HFFc6 (cell line): ENCODE measurements around the gene UBQLN4. TPM values are rescaled to one million over a fixed set of nuclear protein-coding genes. Genes with fewer than 3 reads are reported as not detected.

Experiments
- DNase-seq: peaks from one replicate; pipeline ENCODE4 v3.0.0-alpha.2; 2018
- H3K27ac Mint-ChIP-seq: 2 replicates; pipeline ENCODE4 v1.8.0; 2020; ENCODE audit warnings: mild to moderate bottlenecking, mixed read lengths
- H3K27me3 Mint-ChIP-seq: 2 replicates; pipeline ENCODE4 v1.8.0; 2021; ENCODE audit warnings: mild to moderate bottlenecking, moderate library complexity, mixed read lengths; ENCODE audit not compliant: insufficient read depth
- H3K36me3 Mint-ChIP-seq: 2 replicates; pipeline ENCODE4 v1.8.0; 2021; ENCODE audit warnings: low read depth, mixed read lengths
- H3K4me1 Mint-ChIP-seq: 2 replicates; pipeline ENCODE4 v1.8.0; 2020; ENCODE audit warnings: low read depth, mixed read lengths
- H3K4me3 Mint-ChIP-seq: 2 replicates; pipeline ENCODE4 v1.8.0; 2020; ENCODE audit warnings: mild to moderate bottlenecking, moderate library complexity, mixed read lengths
- H3K9me3 Mint-ChIP-seq: 2 replicates; pipeline ENCODE4 v1.8.0; 2020; ENCODE audit warnings: mild to moderate bottlenecking, mixed read lengths
- total RNA-seq, 6 experiments: library from RNA; stranded (reverse); fragmentation: NEBNext Ultra II Directional; extraction: Animal tissue kit (Norgen Biotek cat#: 25700); gene quantifications; 2 replicates in 1 of 6; 3 replicates in 5 of 6; pipeline ENCODE4 v1.2.3, GENCODE V29; 2021
- TF ChIP-seq, protein P1 (sequence below): fragments of 200-600 bp; sonication (generic); IDR thresholded peaks from 2 replicates; pipeline ENCODE4 v1.5.0; 2021; ENCODE audit warnings: antibody characterized with exemption, mild to moderate bottlenecking

UBQLN4 gene
- total RNA-seq, 6 experiments from 2014 or later = 31.6 to 36.0 (median 32.9) TPM

- no peaks in the 10 kb centered on the region for H3K9me3 Mint-ChIP-seq
- H3K4me1 Mint-ChIP-seq = peaks cover 38% of the 10 kb centered on the region
- TF ChIP-seq, protein P1, sequence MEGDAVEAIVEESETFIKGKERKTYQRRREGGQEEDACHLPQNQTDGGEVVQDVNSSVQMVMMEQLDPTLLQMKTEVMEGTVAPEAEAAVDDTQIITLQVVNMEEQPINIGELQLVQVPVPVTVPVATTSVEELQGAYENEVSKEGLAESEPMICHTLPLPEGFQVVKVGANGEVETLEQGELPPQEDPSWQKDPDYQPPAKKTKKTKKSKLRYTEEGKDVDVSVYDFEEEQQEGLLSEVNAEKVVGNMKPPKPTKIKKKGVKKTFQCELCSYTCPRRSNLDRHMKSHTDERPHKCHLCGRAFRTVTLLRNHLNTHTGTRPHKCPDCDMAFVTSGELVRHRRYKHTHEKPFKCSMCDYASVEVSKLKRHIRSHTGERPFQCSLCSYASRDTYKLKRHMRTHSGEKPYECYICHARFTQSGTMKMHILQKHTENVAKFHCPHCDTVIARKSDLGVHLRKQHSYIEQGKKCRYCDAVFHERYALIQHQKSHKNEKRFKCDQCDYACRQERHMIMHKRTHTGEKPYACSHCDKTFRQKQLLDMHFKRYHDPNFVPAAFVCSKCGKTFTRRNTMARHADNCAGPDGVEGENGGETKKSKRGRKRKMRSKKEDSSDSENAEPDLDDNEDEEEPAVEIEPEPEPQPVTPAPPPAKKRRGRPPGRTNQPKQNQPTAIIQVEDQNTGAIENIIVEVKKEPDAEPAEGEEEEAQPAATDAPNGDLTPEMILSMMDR = 0 out of 2 replicates have a peak, but pooled peaks have one; percentile 10
- H3K36me3 Mint-ChIP-seq = no peaks in the 10 kb centered on the region
- H3K4me3 Mint-ChIP-seq = peak within 1 kb of the TSS; percentile 93
- H3K27me3 Mint-ChIP-seq = peaks cover 2% of the 10 kb centered on the region
- H3K27ac Mint-ChIP-seq = peak within 1 kb of the TSS; percentile 56
- peak; percentile 50 for DNase-seq
Measured at GRCh38 chr1:156082309-156083091, 28.9 kb upstream of the UBQLN4 start, which contains the start of gene MEX3A. Gene MEX3A (minus strand): TSS chr1:156082465. CDS start chr1:156081998, 467 bp downstream.

DNA sequence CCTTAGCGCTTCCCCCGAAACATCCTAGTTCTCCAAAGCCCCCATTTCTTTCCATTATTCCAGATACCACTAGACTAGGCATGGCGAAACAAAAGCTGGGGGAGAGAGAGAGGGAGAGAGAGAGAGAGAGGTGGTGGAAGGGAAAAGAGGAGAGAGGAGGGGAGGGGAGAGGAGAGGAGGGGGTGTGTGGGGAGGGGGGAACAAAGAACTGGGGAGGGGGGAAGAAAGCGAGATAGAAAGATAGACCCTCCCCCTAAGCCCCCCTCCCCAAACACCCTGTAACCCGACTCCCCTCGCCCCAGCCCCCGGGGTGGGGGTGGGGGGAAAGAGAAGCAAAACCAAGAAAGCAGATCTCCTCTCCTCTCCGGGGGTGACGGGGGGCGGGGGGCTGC lies 28.3 kb upstream of the UBQLN4 start:
- TF ChIP-seq, protein P1 = no peak
- peaks cover 2% of the 10 kb centered on the region for H3K27me3 Mint-ChIP-seq
- H3K4me1 Mint-ChIP-seq = peaks cover 33% of the 10 kb centered on the region
- H3K9me3 Mint-ChIP-seq = no peaks in the 10 kb centered on the region
- H3K27ac Mint-ChIP-seq = no peak overlapping the region
- H3K36me3 Mint-ChIP-seq = no peaks in the 10 kb centered on the region
- DNase-seq = no peak
- peak overlapping the region; percentile 93 for H3K4me3 Mint-ChIP-seq

DNA sequence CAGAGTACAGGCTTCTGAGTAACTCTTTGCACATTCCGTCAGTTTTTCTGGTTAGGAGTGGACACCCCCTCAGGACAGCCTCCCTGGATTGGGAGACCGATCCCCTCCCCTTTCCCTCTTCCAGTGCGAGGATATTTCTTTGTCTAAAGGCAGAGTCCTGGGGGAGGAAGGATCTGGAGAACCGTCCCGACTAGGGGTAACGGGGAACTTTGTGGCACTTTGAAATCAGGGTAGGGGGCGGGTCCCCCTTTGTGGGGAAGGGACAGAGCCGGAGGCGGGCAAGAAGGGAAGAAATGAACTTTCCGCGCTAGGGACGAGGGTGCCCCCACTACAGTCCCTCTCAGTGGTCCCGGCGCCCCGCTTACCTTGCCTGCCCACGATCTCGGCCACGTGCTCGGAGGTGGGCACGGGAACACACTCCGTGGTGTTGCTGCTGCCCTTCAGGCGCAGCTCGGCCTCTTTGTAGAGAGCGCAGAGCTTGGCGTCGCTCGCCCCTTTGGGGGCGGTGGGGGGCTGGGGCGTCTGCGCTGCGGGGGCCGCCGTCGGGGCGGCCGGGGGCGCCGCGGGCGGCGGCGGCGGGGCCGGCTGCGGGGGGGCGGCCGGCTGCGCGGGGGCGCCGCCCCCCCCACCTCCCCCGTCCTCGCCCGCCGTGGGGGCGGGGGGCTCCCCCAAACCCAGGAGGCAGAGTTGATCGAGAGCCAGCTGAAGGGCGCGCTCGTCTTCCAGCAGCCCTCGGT lies 27.8 kb upstream of the UBQLN4 start:
- peak overlapping the region; percentile 41; the same call in 1 of the 2 replicates for H3K27ac Mint-ChIP-seq
- H3K4me3 Mint-ChIP-seq = peak overlapping the region; percentile 93
- peaks cover 2% of the 10 kb centered on the region for H3K27me3 Mint-ChIP-seq
- H3K9me3 Mint-ChIP-seq = no peaks in the 10 kb centered on the region
- H3K36me3 Mint-ChIP-seq = no peaks in the 10 kb centered on the region
- TF ChIP-seq, protein P1 = no peak
- peaks cover 27% of the 10 kb centered on the region for H3K4me1 Mint-ChIP-seq
- DNase-seq = no peak

DNA sequence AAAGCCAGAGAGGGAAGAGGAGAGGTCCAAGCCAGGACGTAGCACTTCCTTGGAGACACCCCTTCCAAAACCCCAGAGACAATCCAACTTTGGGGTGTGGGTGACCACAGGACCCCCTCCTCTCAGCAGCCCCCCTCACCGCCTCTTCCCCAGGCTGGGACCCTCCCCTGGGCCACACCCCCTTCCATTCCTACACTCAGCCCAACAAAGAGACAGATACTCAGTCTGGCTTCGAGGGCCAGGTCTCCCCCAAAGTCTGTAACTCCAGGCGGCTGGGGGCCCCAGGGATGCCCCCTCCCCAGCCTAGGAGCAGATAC lies 27.2 kb upstream of the UBQLN4 start:
- H3K4me1 Mint-ChIP-seq = peaks cover 22% of the 10 kb centered on the region
- TF ChIP-seq, protein P1 = no peak
- H3K27me3 Mint-ChIP-seq = peaks cover 2% of the 10 kb centered on the region
- no peaks in the 10 kb centered on the region for H3K9me3 Mint-ChIP-seq
- peak overlapping the region; percentile 79 for H3K4me3 Mint-ChIP-seq
- no peak overlapping the region for H3K27ac Mint-ChIP-seq
- DNase-seq = no peak
- no peaks in the 10 kb centered on the region for H3K36me3 Mint-ChIP-seq

- TF ChIP-seq, protein P1 = no peak
- Mint-ChIP-seq H3K9me3 (no peaks in the 10 kb centered on the region), H3K27me3 (peaks cover 2% of the 10 kb centered on the region), H3K27ac (no peak overlapping the region), H3K4me1 (peaks cover 27% of the 10 kb centered on the region), H3K36me3 (no peaks in the 10 kb centered on the region), H3K4me3 (no peak overlapping the region; the same call in 1 of the 2 replicates)
- no peak for DNase-seq
Measured at GRCh38 chr1:156080241-156080862, 26.8 kb upstream of the UBQLN4 start.
